AG09309 (cell line): ENCODE measurements around the gene ZNF273.
A peak's percentile ranks its signal among the peaks of the same experiment; 100 is the strongest.

Experiments used
- DNase-seq: peaks from one replicate; pipeline ENCODE4 v3.0.0-alpha.2; 2010; ENCODE audit warnings: low read depth
- H3K4me3 ChIP-seq: 2 replicates; pipeline ENCODE4 v1.5.1; 2011; ENCODE audit warnings: mild to moderate bottlenecking, low read depth, low read length, moderate library complexity; ENCODE audit not compliant: control insufficient read depth
- TF ChIP-seq, protein P1 (sequence below): IDR thresholded peaks from 2 replicates; pipeline ENCODE4 v1.5.1; 2011; ENCODE audit warnings: mild to moderate bottlenecking, low read depth, low read length, inconsistent platforms; ENCODE audit not compliant: insufficient read depth, control insufficient read depth; ENCODE audit errors: missing control alignments

Gene ZNF273

DNA sequence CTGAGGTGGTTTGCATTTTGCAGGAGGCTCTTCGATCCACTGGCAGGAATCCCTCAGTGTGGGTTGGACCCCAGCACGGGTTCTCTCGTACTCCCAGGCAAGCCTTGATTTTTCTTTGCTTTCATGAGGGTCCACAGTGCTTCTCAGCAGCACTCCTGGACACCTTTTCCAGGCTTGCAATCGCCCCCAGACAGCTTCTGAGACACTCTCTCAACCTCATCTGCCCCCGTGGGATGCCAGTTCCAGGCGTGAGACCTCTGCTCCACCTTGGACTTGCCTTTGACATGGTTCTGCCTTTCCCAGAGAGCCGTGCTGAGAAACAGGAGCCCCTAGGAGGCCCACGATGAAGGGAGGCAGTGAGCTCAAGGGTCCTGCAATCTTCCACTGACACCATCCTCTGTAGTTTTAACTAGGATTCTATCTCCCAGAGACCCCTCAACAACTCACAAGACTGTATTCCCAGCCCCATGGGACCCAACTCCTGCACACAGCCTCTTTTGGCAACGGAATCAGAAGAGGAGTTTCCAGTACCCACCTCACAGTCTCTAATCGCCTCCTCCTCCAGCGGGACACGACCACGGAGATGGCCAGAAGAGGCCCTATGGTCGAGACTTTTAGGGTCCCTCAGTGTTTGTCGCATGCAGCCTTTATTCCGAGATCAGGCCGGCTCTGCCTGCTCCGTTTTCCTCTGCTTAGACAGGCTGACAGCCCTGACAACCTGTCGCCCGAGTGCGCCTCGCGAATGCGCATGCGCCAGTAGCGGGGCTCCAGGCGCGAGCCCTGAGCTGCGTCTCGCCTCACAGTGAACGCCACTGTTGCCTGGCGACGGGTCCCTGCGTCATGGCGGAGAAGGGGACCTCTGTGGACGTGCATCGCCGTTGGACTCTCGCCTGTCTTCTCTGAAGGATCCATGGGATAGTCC, 26.0 kb upstream of the ZNF273 start:
- peak overlapping the region; percentile 8 for H3K4me3 ChIP-seq
- no peak for DNase-seq
- TF ChIP-seq, protein P1, sequence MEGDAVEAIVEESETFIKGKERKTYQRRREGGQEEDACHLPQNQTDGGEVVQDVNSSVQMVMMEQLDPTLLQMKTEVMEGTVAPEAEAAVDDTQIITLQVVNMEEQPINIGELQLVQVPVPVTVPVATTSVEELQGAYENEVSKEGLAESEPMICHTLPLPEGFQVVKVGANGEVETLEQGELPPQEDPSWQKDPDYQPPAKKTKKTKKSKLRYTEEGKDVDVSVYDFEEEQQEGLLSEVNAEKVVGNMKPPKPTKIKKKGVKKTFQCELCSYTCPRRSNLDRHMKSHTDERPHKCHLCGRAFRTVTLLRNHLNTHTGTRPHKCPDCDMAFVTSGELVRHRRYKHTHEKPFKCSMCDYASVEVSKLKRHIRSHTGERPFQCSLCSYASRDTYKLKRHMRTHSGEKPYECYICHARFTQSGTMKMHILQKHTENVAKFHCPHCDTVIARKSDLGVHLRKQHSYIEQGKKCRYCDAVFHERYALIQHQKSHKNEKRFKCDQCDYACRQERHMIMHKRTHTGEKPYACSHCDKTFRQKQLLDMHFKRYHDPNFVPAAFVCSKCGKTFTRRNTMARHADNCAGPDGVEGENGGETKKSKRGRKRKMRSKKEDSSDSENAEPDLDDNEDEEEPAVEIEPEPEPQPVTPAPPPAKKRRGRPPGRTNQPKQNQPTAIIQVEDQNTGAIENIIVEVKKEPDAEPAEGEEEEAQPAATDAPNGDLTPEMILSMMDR = no peak

DNA sequence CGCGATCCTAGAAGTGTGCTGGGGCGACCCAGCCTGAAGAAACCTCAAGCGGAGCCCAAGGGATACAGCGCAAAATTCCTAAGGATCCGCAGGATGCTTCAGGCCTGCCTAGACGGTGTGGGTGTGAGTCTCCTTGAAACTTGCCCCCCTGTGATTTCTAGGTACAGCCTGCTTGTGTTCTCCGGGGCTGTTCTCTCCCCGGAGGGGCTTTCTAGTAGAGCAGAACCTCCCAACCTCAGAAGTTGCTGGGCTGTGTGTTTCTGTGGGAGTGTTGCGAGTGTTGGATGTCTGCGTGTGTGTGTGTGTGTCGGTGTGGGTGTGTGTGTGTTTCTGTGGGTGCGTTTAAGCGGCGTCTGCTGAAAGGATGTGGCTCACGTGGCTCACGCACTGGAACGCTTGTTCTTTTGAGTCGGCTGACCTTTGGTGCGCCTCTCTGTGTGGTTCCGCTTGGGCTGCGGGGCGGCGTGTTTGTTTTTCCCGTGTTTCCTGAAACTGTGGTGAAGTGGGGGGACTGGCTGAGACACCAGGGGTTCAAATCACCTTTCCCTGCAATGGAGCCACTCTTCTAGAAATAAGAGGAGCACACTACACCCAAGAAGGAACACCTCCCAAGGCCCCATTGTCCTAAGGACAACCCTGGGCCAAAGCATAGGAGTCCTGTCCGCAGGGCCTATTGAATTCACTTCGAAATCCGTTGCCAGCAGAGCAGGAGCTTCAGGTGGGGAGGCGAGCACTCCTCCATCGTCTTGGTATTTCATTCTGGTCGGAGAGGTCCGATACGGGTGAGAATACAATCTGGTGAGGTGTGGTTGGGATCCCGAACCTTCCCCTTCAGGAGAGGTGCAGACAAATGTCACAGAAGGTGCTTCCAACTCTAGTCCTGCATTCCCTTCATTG, 25.1 kb upstream of the ZNF273 start:
- TF ChIP-seq, protein P1 = no peak
- no peak overlapping the region for H3K4me3 ChIP-seq
- no peak for DNase-seq

DNA sequence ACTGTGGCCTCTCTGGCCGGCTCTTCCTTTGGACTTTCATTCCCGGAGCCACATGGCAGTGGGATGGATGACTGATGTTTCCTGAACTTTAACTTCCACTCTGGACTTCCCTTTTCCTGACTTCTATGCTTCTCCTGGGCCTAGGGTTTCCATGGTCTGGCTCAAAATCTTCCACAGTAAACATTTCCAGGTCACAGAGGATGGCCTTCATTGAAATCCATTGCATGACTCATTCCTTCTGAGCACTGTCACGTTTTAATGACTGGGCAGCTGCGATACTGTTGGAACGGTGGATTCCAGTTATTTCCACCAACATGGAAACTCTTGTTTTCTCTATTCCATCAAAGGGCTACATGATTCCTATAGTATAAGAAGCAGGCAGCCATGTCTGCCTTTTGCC, 24.4 kb upstream of the ZNF273 start:
- TF ChIP-seq, protein P1 = no peak
- DNase-seq = no peak
- H3K4me3 ChIP-seq = no peak overlapping the region

DNA sequence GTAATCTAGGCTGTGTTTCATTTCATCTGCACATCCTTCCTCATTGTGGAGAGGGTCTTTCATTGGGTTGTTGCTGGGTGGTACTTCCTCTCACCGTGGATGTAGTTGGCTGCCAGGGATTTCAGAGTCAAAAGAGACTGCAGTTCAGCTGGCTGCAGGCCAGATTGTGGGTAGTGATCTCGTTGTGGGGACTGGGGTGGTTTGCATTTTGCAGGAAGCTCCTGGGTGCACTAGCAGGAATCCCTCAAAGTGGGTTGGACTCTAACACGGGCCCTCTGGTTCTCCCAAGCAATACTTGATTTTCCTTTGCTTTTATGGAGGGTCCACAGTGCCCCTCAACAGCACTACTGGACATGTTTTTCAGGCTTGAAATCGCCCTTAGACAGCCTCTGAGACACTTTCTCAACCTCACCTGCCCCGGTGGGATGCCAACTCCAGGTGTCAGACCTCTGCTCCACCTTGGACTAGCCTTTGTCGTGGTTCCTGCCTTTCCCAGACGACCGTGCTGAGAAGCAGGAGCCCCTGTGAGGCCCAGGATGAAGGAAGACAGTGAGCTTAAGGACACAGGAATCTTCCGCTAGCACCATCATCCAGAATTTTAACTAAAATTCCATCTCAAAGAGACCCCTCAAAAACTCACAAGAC, 23.9 kb upstream of the ZNF273 start:
- DNase-seq = no peak
- no peak overlapping the region for H3K4me3 ChIP-seq
- TF ChIP-seq, protein P1 = no peak

DNA sequence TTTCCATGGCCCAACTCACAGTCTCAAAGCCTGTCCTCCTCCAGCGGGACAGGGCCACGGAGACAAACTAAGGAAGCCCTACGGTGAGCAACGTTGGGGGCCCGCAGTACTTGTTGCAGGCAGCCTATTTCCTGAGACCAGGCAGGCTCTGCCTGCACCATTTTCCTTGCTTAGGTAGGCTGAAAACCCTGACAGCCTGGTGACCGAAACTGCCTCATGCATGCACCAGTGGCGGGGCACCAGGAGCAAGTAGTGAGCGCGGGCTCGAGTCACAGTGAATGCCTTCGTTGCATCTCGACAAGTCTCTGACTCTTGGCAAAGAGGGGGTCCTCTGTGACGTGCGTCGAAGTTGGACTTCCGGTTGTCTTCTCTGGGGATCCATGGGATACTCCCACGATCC, 23.3 kb upstream of the ZNF273 start:
- H3K4me3 ChIP-seq = no peak overlapping the region
- TF ChIP-seq, protein P1 = no peak
- no peak for DNase-seq
